ENCODE results near the gene XG.

Gene XG

DNA sequence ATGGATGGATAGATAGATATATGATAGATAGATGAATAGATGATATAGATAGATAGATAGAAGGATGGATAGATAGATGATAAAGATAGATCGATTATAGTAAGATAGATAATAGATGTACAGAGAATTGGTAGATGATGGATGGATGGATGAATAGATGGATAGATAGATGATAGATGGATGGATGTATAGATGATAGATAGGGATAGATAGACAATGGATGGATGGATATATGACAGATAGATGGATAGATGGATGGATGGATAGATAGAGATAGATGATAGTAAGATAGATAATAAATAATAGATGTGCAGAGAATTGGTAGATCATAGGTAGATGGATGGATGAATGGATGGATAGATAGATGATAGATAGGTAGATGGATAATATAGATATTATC, 89.1 kb downstream of the XG start:
- no peaks in the 10 kb centered on the region for H3K79me2 ChIP-seq (ENCODE audit: low read length)
- no peak overlapping the region for H3K4me3 ChIP-seq (ENCODE audit: low read length)
- H3K27ac ChIP-seq (ENCODE audit: low read length), result no peak overlapping the region
- H4K20me1 ChIP-seq (ENCODE audit: insufficient read depth, low read length), result no peaks in the 10 kb centered on the region
- no peaks in the 10 kb centered on the region for H3K9me2 ChIP-seq (replicated peaks; ENCODE audit: insufficient read depth, low read length)
- DNase-seq, result no peak
- no peaks in the 10 kb centered on the region for H3F3A ChIP-seq (ENCODE audit: insufficient read depth, low read length)
- no peaks in the 10 kb centered on the region for H3K4me1 ChIP-seq (ENCODE audit: low read length)
- TF ChIP-seq, protein P1, sequence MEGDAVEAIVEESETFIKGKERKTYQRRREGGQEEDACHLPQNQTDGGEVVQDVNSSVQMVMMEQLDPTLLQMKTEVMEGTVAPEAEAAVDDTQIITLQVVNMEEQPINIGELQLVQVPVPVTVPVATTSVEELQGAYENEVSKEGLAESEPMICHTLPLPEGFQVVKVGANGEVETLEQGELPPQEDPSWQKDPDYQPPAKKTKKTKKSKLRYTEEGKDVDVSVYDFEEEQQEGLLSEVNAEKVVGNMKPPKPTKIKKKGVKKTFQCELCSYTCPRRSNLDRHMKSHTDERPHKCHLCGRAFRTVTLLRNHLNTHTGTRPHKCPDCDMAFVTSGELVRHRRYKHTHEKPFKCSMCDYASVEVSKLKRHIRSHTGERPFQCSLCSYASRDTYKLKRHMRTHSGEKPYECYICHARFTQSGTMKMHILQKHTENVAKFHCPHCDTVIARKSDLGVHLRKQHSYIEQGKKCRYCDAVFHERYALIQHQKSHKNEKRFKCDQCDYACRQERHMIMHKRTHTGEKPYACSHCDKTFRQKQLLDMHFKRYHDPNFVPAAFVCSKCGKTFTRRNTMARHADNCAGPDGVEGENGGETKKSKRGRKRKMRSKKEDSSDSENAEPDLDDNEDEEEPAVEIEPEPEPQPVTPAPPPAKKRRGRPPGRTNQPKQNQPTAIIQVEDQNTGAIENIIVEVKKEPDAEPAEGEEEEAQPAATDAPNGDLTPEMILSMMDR (IDR thresholded peaks at IDR 0.05; ENCODE audit: low read length), result no peak
- TF ChIP-seq EZH2 (optimal IDR thresholded peaks at IDR 0.05; ENCODE audit: low read depth, low read length), result no peak
- TF ChIP-seq EZH2phosphoT487 (IDR thresholded peaks at IDR 0.05; ENCODE audit: low read length), result no peak
- H3K36me3 ChIP-seq (replicated peaks; ENCODE audit: insufficient read depth, low read length), result no peaks in the 10 kb centered on the region
- no peaks in the 10 kb centered on the region for H3K27me3 ChIP-seq (replicated peaks; ENCODE audit: insufficient read depth, low read length)
- no peak overlapping the region for H3K4me2 ChIP-seq (ENCODE audit: low read depth, low read length)
- no peaks in the 10 kb centered on the region for H3K9me3 ChIP-seq (replicated peaks; ENCODE audit: insufficient read depth, low read length)
- no peak overlapping the region for H3K9ac ChIP-seq (ENCODE audit: low read length)
- no peak overlapping the region for H2AFZ ChIP-seq (ENCODE audit: low read length)

DNA sequence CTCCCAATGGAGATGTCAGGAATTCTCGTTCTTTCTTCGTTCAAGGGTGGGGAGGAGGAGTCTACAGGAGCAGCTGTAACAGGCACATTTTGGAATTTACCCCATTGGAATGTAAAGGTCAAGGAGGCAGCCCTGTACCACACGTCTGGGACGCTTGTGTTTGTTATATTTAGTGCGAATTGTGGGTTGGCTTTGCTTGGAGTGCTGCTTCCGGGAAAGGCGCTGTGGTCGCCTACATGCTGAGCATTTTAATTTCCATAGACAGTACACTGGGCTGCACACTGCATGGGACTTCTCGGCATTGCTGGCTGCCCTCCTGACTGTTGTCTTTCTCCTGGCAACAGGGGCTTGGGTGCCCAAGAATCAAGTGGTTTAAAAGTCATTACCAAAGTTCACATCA, 89.7 kb downstream of the XG start:
- H3K9me3 ChIP-seq (replicated peaks; ENCODE audit: insufficient read depth, low read length), result no peaks in the 10 kb centered on the region
- H3K4me1 ChIP-seq (ENCODE audit: low read length), result no peaks in the 10 kb centered on the region
- no peak overlapping the region for H2AFZ ChIP-seq (ENCODE audit: low read length)
- H3K4me3 ChIP-seq (ENCODE audit: low read length), result no peak overlapping the region
- H3K9ac ChIP-seq (ENCODE audit: low read length), result no peak overlapping the region
- H3F3A ChIP-seq (ENCODE audit: insufficient read depth, low read length), result no peaks in the 10 kb centered on the region
- DNase-seq, result no peak
- no peaks in the 10 kb centered on the region for H3K36me3 ChIP-seq (replicated peaks; ENCODE audit: insufficient read depth, low read length)
- H3K4me2 ChIP-seq (ENCODE audit: low read depth, low read length), result no peak overlapping the region
- no peaks in the 10 kb centered on the region for H4K20me1 ChIP-seq (ENCODE audit: insufficient read depth, low read length)
- no peaks in the 10 kb centered on the region for H3K27me3 ChIP-seq (replicated peaks; ENCODE audit: insufficient read depth, low read length)
- no peak overlapping the region for H3K27ac ChIP-seq (ENCODE audit: low read length)
- no peaks in the 10 kb centered on the region for H3K9me2 ChIP-seq (replicated peaks; ENCODE audit: insufficient read depth, low read length)
- no peak for TF ChIP-seq EZH2 (optimal IDR thresholded peaks at IDR 0.05; ENCODE audit: low read depth, low read length)
- no peak for TF ChIP-seq EZH2phosphoT487 (IDR thresholded peaks at IDR 0.05; ENCODE audit: low read length)
- TF ChIP-seq, protein P1 (IDR thresholded peaks at IDR 0.05; ENCODE audit: low read length), result no peak
- no peaks in the 10 kb centered on the region for H3K79me2 ChIP-seq (ENCODE audit: low read length)

DNA sequence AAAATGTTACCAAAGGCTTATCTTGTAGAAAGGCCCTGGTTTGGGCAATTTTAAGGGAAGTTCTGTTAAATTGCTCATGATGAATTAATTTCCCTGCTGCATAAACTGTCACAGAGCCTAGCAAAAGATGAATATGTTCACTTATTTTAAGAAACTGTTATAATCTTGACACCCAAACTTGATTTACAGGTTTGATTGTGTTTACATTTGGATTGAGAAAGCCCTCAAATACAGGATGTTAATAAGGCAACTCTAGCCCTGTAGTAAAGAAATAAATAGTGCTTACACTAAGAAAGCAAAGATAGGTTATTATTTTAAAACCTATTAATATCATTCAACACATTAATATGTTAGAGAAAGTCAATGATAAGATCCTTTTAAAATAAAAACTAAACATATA, 95.2 kb downstream of the XG start:
- DNase-seq, result no peak
- H3K4me1 ChIP-seq (ENCODE audit: low read length), result no peaks in the 10 kb centered on the region
- TF ChIP-seq, protein P1 (IDR thresholded peaks at IDR 0.05; ENCODE audit: low read length), result no peak
- TF ChIP-seq EZH2phosphoT487 (IDR thresholded peaks at IDR 0.05; ENCODE audit: low read length), result no peak
- H3K4me2 ChIP-seq (ENCODE audit: low read depth, low read length), result no peak overlapping the region
- no peak overlapping the region for H2AFZ ChIP-seq (ENCODE audit: low read length)
- H3K27ac ChIP-seq (ENCODE audit: low read length), result no peak overlapping the region
- H3K36me3 ChIP-seq (replicated peaks; ENCODE audit: insufficient read depth, low read length), result no peaks in the 10 kb centered on the region
- H3K4me3 ChIP-seq (ENCODE audit: low read length), result no peak overlapping the region
- no peaks in the 10 kb centered on the region for H3K27me3 ChIP-seq (replicated peaks; ENCODE audit: insufficient read depth, low read length)
- no peaks in the 10 kb centered on the region for H3K79me2 ChIP-seq (ENCODE audit: low read length)
- H3K9ac ChIP-seq (ENCODE audit: low read length), result no peak overlapping the region
- H3F3A ChIP-seq (ENCODE audit: insufficient read depth, low read length), result no peaks in the 10 kb centered on the region
- no peaks in the 10 kb centered on the region for H4K20me1 ChIP-seq (ENCODE audit: insufficient read depth, low read length)
- H3K9me2 ChIP-seq (replicated peaks; ENCODE audit: insufficient read depth, low read length), result no peaks in the 10 kb centered on the region
- no peaks in the 10 kb centered on the region for H3K9me3 ChIP-seq (replicated peaks; ENCODE audit: insufficient read depth, low read length)
